K562 (cell line): ENCODE data around the gene SHANK3.

Source experiments
- ARID1B ChIP-seq: fragments of 450-650 bp; IDR thresholded peaks from 2 replicates; pipeline ENCODE4 v1.6.1; 2016; ENCODE audit warnings: antibody characterized with exemption, mild to moderate bottlenecking, inconsistent platforms
- CBX8 ChIP-seq: fragments of 200-600 bp; sonication (generic); IDR thresholded peaks from 2 replicates; pipeline ENCODE4 v1.6.1; 2012; ENCODE audit warnings: borderline replicate concordance, mixed run types, low read depth, mild to moderate bottlenecking, moderate library complexity, mixed read lengths, low read length, control low read depth, inconsistent platforms; ENCODE audit not compliant: poor library complexity, severe bottlenecking; ENCODE audit errors: extremely low read depth
- ELF4 ChIP-seq: fragments of 450-650 bp; formaldehyde crosslinking; IDR thresholded peaks from 2 replicates; pipeline ENCODE4 v1.4.0; 2022; ENCODE audit warnings: missing genetic modification characterization
- RBFOX2 ChIP-seq: fragments of 200-400 bp; formaldehyde crosslinking; IDR thresholded peaks from 2 replicates; pipeline ENCODE4 v1.6.1; 2017; ENCODE audit warnings: low read depth, mild to moderate bottlenecking, low read length, moderate library complexity
- SREBF2 ChIP-seq: sonication (generic); formaldehyde crosslinking; IDR thresholded peaks from 2 replicates; pipeline ENCODE4 v1.4.0; 2020; ENCODE audit warnings: mild to moderate bottlenecking, missing genetic modification reagents
- TEAD4 ChIP-seq, 2 experiments: sonication (generic) in 1 of 2; formaldehyde crosslinking in 1 of 2; IDR thresholded peaks; 2 replicates each; pipeline versions ENCODE4 v1.6.1 to v1.8.0; 2012 to 2022; ENCODE audit warnings: borderline replicate concordance in 1 of 2, inconsistent platforms in 1 of 2, low read length in 1 of 2, mild to moderate bottlenecking in 1 of 2, missing genetic modification reagents in 1 of 2
- TF ChIP-seq, protein P1 (sequence below): fragments of 150-350 bp; IDR thresholded peaks from 2 replicates; pipeline ENCODE4 v1.6.1; 2014; ENCODE audit warnings: low read depth, mild to moderate bottlenecking, low read length, borderline replicate concordance

GRCh38 chr22:50701076-50701419 lies 28.4 kb downstream of the SHANK3 start:
- TF ChIP-seq ARID1B (no peak), ELF4 (CRISPR knock-in tag) (no peak), SREBF2 (no peak), CBX8 (no peak), TEAD4 (IDR thresholded peaks at IDR 0.05; ENCODE audit: low read length) (no peak), TEAD4 (CRISPR knock-in tag; IDR thresholded peaks at IDR 0.05; ENCODE audit: borderline replicate concordance) (no peak), RBFOX2 (no peak)
- TF ChIP-seq, protein P1, sequence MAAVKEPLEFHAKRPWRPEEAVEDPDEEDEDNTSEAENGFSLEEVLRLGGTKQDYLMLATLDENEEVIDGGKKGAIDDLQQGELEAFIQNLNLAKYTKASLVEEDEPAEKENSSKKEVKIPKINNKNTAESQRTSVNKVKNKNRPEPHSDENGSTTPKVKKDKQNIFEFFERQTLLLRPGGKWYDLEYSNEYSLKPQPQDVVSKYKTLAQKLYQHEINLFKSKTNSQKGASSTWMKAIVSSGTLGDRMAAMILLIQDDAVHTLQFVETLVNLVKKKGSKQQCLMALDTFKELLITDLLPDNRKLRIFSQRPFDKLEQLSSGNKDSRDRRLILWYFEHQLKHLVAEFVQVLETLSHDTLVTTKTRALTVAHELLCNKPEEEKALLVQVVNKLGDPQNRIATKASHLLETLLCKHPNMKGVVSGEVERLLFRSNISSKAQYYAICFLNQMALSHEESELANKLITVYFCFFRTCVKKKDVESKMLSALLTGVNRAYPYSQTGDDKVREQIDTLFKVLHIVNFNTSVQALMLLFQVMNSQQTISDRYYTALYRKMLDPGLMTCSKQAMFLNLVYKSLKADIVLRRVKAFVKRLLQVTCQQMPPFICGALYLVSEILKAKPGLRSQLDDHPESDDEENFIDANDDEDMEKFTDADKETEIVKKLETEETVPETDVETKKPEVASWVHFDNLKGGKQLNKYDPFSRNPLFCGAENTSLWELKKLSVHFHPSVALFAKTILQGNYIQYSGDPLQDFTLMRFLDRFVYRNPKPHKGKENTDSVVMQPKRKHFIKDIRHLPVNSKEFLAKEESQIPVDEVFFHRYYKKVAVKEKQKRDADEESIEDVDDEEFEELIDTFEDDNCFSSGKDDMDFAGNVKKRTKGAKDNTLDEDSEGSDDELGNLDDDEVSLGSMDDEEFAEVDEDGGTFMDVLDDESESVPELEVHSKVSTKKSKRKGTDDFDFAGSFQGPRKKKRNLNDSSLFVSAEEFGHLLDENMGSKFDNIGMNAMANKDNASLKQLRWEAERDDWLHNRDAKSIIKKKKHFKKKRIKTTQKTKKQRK = no peak
